GM18858 (cell line): ENCODE data around the gene SLIT1.

ENCODE experiments used
- ATAC-seq: cut with Tn5 transposase; IDR thresholded peaks from one replicate; pipeline ENCODE4 v1.9.1; 2021; ENCODE audit not compliant: unreplicated experiment

Gene SLIT1

DNA sequence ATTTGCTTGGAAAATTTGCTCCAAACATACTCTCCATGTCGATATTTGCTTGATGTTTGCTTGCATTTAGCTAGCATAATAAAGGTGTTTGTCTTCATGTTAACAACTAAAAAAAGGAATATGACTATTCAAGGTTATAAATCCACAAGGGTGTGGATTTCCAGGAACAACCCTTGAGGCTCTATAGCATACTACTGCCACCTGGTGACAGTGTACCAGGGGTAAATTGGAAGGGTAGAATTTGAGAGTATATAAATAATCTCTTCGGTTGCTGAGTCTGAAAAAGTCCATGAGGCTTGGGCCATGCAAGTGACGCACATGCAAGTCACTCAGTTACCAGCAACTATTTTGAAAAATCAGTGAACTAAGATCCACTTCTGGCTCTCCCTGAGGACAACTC, 68.4 kb downstream of the SLIT1 start:
- ATAC-seq = no peak

DNA sequence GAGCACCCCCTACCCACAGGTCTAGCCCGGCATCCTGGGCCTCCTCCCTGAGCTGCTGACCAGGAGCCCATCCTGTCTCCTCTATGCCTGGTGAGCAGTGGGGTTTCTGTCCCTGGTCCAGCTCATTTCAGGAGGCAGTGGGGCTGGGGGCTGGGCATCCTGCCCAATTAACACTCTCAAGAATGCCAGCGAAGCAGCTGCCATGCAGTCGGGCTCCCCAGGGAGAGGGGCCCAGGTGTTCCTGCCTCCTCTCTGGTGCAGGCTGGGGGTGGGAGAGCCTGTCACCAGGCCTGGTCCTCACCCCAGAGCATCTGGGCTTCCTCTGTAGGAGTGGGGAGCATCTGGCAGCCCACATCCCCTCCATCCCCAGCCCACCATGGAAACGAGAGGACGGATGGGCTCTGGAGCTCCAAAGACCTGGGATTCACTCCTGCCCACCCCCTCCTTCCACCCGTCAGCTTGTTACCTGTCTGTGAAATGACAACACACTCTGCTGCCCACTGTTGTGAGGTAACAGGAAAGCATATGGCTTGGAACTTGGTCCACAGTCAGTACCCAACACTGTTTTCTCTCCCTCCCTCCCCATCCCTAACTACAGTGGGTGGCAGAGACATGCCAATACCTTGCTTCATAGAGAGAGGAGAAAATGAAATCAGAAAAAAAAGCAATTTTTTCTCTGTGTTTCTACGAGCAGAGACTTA, 69.1 kb downstream of the SLIT1 start:
- no peak for ATAC-seq

- no peak for ATAC-seq
Observed at GRCh38 chr10:97115846-97116245, 69.9 kb downstream of the SLIT1 start.

GRCh38 chr10:97111615-97112014, 74.1 kb downstream of the SLIT1 start:
- no peak for ATAC-seq

- no peak for ATAC-seq
Observed at GRCh38 chr10:97109547-97109946, 76.2 kb downstream of the SLIT1 start.

DNA sequence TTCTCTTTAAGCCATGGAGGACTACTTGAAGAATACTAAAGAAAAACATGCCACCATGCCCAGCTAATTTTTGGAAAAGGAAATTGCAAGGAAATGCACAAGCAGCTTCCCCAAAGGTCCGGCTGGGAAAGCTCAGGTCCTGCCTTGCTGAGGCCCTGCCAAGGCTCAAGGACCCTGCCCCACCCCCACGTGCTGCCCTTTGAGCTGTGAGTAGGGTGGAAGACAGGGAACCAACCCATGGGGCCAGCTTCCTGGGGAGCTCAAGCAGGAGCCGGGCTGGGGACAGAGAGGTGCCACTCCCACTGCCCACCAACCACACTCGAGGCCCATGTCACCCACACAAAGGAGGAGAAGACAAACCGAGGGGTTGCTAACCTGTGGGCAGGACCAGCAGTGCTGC, 78.2 kb downstream of the SLIT1 start:
- no peak for ATAC-seq

DNA sequence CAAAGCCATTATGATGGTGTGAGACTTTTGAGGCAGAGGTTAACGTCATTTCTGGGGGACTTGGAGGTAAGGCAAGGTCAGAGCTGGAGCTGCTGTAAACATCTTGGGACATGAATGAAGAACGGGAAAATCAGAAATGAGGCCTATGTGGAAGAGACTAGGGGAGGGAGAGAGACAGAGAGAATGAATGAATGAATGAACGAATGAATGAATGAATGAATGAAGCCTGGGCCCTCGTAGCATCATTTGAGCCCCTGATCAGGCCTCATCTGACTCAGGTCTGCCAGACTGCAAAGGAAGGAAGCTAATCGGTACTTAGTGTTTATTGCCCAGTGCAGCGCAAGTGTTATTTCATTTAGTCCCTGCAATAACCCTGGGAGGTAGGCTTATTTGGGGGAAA, 79.6 kb downstream of the SLIT1 start:
- ATAC-seq = no peak

- ATAC-seq = no peak
Observed at GRCh38 chr10:97105303-97105702, 80.5 kb downstream of the SLIT1 start.

- no peak for ATAC-seq
Observed at GRCh38 chr10:97103316-97104080, 82.3 kb downstream of the SLIT1 start.

DNA sequence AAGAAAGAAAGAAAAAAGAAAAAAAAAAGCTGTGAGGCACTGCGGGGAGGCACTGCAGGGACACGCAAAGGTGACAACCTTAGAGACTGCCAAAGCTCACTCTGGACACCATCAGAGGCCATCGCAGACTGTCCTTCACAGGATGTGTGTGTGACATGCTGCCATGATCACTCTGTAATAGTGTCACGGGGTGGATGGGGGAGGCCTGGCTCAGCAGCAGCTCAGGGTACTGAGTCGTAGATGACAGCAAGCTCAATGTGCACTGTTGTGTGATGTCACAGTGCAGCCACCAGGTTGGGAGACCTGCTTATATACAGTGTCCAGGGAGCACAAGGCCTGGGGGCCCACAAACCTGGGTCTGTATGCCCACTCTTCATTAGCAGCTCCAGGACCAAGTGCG, 83.3 kb downstream of the SLIT1 start:
- no peak for ATAC-seq

DNA sequence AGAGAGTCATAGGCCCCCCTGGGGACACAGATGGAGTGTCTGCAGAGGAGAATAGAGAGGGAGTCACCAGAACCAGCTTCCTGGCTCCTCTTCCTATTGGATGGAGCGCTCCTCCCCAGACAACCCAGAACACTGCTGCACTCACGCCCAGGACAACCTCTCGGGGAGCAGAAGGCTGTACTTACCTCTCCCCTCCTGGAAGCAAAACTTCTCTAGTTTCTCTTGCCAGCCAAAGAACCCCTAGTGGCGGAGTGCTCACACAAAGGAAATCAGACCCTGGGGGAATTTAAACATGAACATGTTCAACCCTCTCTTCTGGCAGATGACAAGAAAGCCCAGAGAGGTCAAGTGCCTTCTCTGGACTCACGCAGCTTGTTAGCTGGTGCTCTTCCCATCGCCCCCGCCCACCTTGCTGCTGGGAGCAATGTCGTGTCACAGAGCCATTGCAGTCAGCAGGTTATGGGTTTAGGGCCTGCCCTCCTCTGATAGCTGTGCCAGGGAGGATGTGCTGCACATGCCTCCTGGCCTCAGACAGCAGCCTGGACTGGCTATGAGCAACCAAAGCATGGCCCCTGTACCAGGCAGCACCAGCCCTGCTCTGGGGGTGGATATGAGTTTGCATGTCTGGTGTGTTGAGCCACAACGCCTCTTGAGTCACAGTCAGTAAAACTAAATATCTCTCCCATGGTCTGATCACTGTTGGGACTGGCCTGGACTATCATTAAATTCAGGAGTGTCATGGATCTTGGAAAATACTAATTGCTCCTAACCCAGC, 84.4 kb downstream of the SLIT1 start:
- ATAC-seq = no peak

DNA sequence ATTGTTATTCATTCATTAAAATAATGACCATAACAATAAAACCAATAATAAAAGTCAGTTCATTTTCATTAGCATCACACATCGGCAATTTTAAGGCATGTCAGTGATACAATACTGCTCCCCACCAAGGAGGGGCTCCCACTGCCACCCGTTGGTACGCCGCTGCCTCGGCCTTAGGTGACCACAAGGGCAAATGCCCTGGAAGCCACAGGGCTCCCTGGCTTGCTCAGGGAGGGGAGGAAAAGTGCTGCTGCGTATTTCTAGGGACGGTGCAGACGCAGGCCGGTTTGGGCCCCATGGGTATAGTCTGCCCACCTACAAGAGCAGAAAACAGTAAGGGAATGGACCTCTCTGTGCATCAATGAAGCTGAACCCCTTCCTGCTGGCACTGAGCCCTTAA, 85.1 kb downstream of the SLIT1 start:
- ATAC-seq = no peak

DNA sequence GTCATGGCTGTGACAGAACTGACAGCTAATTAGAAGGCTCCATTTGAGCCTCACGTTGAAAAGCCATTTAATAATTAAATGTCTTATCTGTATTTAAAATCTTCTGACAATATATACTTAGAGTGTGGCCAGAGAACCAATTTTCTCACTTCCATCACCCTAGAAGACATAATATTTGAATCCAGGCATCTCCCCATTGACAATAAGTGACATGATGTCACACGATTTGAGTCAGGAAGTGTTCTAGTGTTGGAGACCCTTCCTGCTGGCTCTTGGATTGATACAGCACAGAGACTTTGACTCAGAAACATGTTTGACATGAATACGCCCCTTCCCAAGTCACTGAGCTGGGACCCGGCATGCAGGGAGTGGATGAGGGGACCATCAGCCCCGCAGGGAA, 85.9 kb downstream of the SLIT1 start:
- no peak for ATAC-seq

GRCh38 chr10:97099089-97099488, 86.7 kb downstream of the SLIT1 start:
- no peak for ATAC-seq

DNA sequence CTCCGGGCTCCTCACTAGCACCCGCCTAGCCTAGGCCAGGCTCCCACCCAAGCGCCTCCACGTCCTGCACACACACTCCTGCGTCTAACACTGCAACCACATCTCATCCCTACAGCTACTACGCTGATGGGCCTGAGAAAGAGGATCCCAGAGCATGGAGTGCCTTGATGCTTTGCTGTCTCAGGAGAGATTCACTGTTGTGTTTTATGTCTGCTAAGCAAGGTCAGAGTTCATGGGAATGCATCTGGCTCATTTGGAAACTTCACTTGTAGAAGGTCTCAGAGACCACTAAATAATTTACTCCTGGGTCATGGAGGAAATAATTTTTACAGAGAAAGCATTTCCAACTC, 88.7 kb downstream of the SLIT1 start:
- ATAC-seq = no peak

- ATAC-seq = no peak
Observed at GRCh38 chr10:97096261-97097083, 89.3 kb downstream of the SLIT1 start.

DNA sequence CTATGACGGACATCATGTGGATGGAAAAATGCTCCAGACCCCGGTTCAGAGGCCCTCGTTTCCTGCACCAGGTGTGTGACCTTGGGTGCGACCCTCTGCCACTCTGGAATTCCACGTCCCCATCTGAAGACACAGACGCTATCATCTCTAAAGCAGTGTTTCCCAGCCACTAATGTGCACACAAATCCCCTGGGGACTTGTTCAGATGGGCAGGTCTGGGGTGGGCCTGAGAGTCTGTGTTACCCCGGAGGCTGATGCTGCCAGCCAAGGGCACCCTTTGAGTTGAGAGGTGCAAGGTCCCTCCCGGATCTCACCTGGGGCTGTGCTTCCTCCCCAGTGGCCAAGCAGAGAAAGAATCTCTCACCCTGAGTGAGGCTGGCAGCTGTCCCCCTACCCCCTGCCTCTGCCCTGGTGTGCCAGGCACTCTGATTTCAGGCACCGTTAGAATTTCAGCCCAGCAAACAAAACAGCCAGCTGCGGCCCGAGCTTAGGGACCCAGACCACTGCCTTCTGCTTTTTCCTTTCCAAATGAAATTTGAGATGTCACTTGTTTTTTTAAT, 90.0 kb downstream of the SLIT1 start:
- ATAC-seq = no peak

GRCh38 chr10:97090644-97091043, 95.1 kb downstream of the SLIT1 start:
- ATAC-seq = no peak

GRCh38 chr10:97090035-97090434, 95.7 kb downstream of the SLIT1 start:
- ATAC-seq = no peak

DNA sequence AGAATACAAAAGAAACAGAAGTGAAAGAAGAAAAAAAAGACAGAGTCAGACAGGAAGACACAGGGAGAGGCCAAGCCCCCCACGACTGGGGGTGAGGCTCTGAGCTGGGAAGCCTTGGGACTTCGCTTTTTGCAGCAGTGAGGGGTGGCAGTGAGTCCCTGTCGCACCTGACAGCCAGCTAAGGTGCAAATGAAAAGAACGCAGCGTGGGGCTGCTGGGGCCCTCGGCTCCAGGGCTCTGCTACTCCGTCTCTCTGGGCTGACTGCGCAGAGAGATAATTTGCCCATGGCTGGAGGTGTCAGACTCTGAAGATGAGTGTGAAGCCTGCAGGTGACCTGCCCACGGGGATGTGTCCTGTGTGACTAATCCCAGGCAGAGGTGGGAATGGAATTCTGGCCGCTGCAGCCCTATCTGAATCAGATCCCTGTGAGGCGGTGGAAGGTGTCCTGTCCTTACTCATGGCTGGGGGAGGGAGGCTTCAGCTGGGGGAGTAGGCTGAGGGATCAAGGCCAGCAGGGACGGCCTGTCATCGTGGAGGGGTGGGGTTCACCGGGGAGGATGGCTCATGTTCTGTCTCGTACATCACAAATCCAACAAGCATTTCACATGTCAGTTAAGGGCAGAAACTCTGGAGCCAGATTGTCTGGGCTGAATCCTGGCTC, 96.4 kb downstream of the SLIT1 start:
- no peak for ATAC-seq
